ENCODE measurements around the gene PLXNA4. TPM values are rescaled to one million over a fixed set of nuclear protein-coding genes. Genes with fewer than 3 reads are reported as not detected.

The PLXNA4 gene
- polyA plus RNA-seq, 1 donor, result 15.6 TPM

DNA sequence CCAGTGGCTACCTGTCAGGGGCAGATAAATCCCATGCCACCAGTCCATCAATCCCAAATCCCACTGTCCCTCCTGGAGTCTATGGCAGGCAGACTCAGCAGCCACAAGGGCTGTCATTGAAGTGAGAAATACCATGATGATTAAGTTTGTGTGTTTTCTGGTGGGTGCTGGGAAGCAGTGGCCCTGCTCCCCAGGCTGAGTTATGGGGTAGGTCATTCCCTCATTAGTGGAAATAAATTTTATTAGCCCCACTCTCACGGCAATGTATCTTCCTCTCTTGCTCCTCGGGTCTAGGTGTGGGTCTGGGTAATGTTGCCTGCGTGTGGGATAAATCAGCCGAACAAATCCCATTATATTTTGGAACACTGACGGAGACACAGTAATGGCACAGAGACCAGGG is 76.8 kb downstream of the PLXNA4 start:
- no peak for DNase-seq

DNA sequence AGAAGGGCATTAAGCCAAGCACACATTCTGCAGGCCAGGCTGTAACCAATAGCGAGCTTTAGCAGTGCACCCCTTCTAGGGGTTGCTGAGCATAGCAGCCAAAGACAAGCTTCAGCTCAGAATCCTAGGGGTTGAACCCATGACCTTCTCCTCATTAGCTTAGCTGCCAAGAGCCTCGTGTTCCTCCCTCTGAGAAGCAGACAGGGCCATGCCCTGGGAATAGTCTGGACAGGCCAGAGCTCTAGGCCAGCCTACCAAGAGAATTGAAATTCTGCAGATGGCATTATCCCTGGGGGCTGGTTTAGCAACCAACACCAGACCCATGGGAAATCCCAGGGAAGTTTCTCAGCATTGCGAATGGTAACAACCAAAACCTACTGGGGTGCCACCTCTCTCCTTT is 77.2 kb downstream of the PLXNA4 start:
- DNase-seq, result no peak

DNA sequence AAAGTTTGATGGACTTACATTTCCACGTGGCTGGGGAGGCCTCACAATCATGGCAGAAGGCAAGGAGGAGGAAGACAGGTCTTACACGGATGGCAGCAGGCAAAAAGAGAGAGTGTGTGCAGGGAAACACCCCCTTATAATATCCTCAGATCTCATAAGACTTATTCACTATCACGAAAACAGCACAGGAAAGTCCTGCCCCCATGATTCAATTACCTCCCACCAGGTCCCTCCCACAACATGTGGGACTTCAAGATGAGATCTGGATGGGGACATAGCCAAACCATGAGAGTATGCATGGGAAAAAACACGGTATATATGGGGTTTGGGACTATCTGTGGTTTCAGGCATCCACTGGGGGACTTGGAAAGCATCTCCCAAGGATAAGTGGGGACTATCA is 78.0 kb downstream of the PLXNA4 start:
- DNase-seq, result no peak

DNA sequence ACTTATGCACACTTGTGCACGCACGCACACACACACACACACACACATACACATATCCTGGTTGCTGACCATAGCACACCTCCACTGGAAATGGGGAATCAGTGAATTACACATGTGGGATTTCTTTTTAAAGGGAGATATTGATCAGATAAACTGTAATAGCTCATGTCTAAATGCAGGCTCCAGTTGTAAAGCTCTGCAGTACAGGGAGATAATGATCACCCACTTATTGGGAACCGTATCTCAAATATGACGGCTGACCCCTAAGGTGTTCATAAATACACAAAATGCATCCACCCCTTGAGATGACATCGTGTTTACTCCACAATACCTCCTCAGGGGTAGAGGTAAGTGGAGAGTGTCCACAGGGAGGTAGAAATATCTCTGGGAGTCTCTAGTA is 79.2 kb downstream of the PLXNA4 start:
- no peak for DNase-seq

DNA sequence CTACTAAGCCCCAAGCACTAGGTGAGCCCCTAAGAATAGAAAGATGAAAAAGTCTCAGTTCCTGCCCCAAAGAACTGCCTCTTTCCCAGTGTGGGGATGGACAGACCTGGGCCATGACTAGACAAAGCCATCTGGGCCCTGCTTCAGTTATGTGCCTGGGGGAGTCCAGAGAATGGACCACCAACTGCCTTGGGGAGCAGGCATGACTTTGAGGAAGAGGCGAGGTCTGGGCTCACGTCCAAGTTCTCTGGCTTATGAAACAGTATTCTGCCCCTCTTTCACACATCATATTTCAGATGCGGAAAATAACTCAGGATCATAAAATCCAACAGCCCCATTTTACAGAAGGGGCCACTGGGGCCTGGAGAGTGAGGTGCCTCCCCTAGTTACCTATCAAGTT is 80.3 kb downstream of the PLXNA4 start:
- DNase-seq, result no peak

DNA sequence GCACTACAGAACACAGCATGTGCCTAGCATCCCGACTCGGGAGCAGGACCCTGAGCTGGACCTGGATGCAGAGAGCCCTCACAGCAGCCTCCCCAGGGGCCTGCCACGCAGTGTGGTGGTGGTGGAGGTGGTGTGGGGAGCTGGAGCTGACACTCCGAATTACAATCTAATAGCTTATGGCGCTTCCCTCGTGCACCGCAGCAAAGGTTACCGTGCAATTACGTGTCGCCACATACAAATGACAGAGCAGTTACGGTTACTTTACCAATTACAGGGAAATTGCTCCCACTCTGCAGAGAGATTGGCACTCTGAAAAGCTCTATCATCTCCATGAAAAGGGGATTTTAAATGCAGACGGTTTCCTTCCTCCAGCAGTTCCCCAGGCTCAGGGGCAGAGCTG is 81.8 kb downstream of the PLXNA4 start:
- DNase-seq, result no peak

DNA sequence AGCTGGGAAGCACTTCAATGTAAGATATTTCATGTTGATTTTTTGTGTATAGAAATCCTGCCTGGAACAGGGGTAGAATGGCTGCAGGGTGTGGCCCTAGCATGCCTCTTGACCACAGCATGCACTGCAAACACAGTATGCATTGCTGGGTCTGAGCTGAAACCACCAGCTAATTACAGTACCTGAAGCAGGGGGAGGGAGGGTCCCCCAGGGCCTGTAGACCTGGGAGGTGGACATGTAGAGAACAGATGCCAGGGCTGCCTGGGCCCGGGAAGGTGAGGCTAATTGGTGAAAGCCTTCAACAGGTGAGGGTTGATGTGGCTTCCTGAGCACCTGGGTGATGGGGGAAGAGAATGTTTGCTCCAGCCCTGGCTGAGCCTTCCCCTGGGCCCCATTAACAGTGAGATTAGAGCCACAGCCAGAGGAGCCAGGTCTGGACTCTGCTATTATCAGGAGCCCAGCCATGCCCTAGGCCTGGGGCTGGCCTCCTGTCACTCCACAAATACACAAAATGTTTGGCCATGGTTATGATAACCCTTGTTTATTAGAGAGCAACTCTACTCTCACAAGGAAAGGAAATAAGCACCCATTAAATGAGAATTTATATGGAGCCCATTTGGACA is 83.3 kb downstream of the PLXNA4 start:
- no peak for DNase-seq

DNA sequence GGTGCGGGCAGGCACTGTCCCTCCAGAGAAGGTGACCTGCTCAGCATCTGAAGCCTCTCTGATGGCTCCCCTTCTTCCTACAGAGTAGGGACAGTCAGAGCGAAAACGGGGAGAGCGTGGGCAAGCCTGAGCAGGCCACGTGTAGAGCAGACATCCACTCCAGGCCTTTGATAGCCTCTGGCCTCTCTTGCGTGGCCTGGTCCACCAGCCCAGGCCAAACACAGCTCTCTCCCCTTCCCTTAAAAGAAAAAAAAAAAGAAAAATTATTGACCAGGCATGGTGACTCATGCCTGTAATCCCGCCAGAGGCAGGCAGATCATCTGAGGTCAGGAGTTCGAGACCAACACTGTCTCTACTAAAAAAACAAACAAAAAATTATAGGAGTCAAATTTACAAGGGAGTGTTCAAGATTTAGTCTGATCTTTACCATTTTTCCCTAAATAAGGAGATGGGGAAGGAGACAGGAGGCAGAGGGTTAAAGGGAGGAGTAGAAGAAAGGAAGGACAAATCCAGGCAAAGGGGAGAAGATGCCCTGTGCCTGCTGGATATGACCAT is 84.8 kb downstream of the PLXNA4 start:
- no peak for DNase-seq

DNA sequence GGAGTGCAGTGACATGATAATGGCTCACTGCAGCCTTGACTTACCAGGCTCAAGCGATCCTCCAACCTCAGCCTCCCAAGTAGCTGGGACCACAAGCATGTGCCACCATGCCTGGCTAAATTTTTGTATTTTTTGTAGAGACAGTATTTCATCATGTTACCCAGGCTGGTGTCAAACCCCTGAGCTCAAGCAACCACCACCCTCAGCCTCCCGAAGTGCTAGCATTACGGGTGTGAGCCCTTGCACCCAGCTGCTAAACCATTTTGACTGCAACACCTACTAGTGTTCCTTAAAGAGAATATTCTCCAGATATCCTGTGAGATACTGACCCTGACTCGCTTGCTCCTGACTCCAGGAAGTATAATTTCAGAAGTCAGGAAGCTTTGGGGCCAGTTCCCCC is 85.8 kb downstream of the PLXNA4 start:
- DNase-seq, result no peak

DNA sequence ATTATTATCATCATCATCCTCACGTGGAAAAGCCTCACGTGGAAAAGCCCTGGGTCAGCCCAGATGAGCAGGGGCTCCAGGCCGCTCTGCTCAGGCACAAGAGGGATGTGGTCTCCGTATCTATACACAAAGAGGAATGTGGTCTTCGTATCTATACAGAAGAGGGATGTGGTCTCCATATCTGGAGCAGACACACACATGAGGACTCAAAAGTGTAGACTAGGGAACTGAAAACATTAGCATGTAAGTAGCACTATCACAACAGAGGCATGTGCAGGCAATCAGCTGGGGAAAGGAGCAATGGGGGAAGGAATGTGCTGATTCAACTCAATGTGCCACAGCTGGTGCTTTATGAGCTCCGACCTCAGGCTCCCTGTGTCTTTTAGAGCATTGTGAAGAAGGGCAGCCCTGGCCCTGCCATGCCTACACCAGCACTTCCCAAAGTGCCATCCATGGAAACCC is 86.5 kb downstream of the PLXNA4 start:
- no peak for DNase-seq

DNA sequence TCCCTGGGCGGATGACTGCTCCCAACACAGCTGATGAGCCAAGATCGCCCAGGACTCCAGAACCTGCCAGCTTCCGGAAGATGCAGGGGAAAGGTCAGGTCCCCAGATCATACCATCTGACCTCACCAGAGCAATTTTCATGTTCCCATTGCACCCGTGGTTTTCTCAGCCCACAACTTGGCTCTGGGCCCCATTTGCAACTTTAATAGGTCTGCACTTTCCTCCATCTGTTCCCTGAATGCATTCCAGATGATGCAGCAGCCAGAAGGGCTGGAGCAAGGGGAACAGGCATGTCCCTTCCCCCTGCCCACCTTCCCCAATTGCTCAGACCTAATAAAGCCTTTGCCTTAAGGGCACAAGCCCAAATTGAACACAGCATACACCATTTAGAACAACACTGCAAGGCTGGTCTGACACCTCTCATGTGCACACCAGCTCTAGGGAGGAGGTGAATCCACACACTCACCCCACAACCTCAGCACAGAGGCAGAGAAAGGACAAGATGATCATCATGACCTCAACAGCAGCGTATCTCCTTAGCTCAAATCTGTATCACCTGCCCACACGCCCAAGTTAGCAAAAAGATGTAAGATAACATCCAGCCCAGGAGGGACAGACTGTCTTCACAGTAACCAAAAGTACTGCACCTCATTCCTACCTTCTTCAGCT is 87.5 kb downstream of the PLXNA4 start:
- DNase-seq, result no peak

DNA sequence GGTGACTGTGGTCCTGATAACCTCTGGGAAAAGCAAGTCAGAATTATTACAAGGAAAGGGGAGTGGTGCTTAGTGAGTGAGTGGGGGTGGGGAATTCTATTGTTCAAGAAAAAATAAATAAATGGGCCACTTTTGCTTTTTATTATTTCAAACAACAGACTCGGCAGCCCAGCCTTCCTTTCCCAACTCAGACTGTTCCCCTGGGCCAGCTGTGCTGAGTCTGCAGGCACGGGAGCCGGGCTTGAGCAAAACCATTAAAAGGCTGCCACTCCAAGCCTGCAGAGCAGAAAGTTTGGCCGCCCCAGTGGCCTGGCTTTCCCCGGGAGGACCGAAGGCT is 90.0 kb downstream of the PLXNA4 start:
- DNase-seq, result no peak

DNA sequence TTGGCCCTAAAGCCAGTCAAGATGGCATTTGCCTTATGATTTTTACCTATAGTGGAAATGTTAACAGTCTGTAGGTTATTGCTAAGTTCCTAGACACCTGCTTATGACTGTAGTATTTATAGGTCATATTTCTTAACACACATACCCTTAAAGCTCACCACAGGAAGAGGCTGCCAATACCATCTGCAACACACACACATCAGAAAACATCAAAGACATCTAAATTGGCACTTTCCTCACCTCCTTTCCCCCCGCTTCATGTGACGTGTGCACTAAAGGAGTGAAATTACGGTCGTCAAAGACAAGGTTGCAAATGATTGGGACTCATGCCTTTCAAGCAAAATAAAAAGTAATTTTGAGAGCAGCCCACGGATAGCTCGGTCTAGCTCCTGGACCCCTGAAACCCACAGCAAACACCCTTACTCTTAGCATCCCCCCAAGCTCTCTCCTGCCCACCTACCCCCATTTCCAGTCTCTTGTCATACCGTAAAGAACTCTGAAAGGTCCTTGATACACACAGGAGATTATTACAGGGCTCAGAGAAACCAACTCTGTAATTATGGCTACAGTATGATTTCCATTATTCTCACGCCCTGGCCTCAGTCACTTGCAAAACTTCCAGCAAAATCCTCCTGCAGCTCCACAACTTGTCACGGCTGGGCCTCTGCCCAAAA is 90.5 kb downstream of the PLXNA4 start:
- DNase-seq, result no peak

DNA sequence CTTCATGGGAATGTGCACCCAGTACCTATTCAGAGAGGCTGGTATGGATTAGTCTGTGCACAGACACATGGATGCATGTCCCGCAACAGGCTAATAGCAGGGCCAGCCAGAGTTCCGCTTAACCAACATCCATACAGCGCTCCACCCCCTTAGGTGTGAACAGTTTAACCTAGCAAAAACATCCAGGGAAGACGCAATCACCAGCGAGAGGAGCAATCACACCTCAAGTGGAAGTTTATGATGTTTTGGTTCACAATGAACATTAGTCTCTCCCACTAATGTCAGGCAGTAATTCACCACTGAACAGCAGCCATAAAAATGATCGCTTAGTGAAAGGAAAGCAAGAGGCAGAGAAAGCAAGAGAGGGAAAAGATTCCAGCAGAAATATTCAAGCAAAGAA is 91.1 kb downstream of the PLXNA4 start:
- DNase-seq, result peak; percentile 66

DNA sequence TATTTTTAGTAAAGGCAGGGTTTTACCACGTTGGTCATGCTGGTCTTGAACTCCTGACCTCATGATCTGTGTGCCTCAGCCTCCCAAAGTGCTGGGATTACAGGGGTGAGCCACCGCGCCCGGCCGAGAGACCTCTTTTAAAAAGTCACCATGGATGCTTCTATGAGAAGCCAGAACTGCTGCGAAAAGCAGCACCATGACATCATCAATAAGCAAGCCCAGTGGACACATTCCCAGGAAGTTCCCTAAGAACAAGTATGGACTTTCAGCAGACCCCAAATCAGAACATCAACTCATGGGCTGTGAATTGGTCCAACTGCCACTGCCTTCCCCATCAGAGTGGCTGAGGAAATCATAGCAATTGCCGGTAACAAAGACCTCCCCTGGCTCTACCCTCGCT is 93.4 kb downstream of the PLXNA4 start:
- no peak for DNase-seq

DNA sequence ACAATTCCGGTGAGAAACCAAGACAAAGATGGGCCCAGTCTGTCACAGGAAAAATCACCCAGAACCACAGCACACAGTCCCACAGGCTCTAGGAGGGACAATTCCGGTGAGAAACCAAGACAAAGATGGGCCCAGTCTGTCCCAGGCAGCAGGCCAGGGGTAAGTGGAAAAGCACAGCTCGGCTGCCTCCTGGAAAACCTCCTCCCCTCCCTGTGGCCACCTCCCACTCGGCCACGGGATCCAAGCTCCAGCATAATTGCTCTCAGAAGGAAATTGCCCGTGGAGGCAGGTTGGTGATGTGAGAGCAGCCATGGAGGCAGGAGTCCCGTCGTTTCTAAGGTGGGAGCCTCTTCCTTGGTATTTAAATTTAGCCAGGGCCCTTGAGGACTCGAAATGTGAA is 95.7 kb downstream of the PLXNA4 start:
- no peak for DNase-seq

DNA sequence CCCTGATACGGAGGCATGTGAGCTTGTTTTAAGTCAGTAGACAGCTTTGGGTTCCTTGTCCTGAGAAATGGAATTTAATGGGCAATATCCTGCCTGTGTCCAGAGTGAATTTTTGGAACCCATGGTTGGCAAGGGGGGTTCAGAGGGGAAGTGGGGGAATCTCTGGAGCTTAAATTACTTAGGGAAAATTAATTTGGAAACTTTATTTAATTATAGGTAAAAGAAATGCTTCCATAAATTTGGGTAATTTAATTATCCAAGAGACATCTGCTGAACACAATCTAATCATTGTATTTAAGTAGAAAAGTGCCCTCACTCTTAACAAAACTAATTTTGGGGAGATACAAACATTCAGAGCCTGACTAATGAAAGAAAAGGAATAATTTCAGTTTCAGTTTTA is 99.7 kb downstream of the PLXNA4 start:
- DNase-seq, result no peak

DNA sequence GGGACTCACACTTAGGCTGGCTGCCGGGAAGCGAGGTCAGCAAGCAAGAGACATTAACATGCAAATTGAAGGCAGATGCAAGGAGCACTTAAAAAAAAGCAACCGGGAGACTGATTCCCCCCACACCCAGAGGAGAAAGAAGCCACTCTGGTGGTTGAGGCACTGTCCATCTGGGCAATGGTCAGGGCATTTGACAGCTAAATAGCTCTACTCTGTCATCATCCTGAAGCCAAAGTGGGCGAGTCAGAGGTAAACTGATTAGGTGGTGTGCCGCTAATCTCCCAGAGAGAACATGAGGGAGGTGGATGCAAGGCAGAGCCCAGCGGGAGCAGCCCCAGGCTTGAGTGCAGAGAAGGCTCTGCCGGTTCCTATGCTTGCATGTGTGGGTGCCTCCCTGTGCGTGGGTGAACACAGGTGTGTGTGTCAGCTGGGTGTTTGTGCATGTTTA is 100.6 kb downstream of the PLXNA4 start:
- no peak for DNase-seq

DNA sequence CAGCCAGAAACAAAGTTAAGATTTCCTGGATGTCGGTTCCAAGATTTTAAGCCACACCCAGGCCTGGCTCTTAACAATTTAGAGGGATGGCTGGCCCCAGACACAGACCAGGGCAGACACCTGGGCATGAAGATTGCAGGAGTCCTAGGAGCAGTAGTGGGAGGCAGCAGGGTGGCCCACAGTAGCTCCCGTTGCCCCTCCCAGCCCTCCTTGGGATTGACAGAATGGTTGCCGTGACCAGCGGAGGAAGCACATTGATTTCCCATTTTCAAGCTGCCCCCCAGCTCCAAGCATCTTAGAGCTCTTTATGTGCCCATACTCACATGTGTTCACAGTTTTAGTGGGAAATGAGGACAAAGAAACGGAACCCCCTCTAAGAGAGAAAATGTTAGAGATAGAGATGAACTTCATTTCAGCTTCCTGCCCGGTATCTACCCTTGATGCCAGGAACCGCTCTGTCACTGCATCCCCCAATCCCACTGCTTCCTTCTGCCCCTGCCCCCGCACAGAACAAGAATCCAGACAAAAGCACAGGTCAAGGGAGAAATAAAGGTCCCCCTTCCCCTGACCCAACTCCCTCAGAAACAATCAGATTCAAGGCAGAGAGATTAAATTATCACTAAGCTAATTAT is 101.1 kb downstream of the PLXNA4 start:
- DNase-seq, result no peak

DNA sequence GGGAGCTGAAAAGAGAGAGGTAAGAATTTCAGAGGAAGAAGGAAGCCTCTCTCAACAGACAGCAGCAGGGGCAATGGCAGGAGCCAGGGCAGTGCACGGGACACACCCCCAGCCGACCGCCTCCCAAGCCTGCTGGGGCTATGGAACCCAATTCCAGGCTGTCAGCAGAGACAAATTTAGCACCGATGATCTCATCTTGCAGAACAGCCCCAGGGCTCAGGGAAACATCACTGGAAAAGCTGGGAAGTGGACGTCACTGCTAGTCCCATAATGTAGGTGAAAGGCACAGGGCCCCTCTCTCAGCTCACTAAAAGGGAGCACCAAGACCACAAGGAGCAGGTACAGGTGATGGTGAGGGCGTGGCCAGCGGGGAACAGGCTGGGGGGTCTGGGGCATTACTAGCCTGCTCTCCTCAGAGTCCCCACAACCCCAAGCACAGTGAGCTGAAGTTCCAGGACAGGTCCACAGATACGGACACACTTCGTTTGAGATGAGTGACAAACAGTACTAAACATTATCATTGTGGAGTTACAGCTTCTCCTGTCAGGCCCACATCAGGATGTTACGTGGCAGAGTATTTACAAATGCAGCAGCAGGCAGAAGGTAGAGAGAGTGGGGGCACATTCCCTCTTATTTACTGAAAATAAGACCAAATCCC is 103.7 kb downstream of the PLXNA4 start:
- peak; percentile 30 for DNase-seq

DNA sequence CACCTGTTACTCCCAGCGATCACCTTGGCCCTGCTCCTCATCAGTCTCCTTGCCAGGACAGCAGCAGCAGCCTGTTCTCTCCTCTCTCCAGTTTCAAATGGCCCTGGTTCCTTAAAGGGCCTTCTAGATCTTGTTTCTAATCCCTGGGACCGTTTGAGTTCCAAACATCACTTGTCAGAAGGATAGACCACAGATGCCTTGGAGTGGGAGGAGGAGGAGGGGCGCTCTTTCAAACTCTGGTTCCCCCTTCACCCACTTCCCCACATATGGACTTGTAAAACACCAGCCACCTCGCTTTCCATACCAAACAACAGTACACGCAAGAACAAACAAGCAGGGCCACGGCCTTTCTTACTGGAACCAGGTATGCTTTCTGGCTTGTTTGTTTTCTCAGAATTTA is 104.8 kb downstream of the PLXNA4 start:
- no peak for DNase-seq

DNA sequence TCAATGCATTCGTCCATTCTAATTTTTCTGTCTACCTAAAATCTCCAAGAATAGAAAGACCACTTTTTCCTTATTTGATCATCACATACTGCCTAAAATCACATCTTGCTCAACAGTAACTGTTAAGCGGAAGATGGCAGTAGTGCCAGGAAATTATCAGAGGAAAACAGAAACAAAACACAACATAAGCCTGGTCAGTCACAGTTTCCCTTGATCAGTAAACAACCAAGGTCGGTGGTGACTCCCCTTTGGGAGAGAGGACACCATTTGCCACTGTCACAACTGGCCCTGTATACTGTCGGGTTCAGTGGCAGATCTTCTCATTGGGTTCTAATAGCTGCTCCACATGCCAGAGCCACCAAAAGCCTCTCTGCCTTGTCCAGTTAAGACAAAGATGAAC is 106.6 kb downstream of the PLXNA4 start:
- DNase-seq, result no peak

Measured in left kidney (tissue), 2 donors.